OCI-M1 (cell line): ENCODE results near the gene MBD4.
A peak's percentile ranks its signal among the peaks of the same experiment; 100 is the strongest.
"Not testable (repeated sequence)": the region's sequence is repeated elsewhere in the genome, so short reads cannot be mapped to it uniquely, and the experiment has no call there.

ENCODE experiments used
- DNase-seq: peaks from one replicate; lab custom pipeline; 2025; lab: John Stamatoyannopoulos, UW

Gene MBD4

DNA sequence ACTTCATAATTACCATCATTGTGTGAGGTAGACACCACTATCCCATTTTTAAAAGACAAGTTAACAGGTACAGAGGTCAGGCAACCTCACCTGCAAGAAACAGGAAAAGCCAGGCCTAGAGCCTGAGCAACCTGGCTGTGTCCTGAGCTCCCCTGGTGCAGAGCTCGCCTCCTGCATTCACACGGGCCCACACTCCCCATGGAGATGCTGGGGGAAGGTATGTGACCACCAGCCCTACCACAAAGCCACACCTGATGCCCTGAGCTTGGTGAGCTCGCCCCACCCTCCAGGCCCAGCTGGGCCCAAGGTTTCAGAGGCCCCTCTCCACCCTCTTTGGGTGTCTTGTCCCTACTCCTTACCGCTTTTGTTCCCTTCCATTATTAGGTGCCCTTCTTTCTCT lies 10.1 kb downstream of the MBD4 start:
- no peak for DNase-seq

DNA sequence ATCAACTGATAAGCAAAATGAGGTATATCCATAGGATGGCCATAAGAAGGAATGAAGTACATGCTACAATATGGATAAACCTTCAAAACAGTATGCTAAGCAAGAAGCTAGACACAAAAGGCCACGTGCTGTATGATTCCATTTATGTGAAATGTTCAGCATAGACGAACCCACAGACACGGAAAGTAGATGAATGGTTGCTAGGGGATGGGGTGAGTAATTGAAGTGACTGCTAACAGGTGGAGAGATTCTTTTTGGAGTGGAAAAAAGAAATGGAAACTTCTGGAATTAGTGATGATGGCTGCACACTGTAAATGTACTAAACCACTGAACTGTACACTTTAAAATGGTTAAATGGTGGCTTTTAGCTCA lies 10.7 kb downstream of the MBD4 start:
- DNase-seq: no peak

DNA sequence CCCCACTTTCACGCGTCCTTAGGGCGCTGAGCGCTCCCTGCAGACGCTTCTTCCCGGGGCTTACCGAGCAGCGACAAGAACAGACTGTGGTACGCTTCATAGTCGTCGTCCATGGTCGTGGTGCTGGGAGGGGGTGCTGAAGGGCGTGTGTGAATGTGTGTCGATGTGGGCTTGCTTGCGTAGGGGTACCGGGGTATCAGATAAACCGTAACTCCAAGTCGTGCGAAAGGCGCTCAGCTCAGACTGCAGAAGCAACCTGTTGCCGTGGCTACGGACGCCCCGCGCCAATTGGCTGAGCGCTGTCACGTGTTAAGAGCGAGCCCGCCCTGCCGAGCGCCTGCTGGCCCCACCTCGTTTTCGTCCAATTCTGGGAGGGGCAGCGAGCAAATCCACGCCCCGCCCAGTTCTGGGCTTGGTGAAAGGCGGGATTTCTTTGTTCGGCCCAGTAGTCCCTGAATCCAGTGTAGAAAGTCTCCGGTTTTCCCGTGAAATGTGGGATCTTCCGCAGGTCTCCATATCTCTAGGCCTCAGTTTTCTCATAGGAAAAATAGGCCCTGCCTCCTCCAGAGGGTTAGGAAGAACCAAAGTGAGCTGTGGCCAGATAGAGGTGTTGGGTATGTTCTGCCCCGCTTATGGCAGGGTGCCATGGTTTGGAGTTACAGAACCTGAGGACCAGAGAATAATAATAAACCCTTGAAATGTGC lies 11.2 kb downstream of the MBD4 start, which contains the start of gene EFCAB12:
EFCAB12 (minus strand) TSS at position 261 of the 704 bp plus-strand sequence; CDS start at position 113, 148 bp downstream.
- DNase-seq: peak; percentile 96

DNA sequence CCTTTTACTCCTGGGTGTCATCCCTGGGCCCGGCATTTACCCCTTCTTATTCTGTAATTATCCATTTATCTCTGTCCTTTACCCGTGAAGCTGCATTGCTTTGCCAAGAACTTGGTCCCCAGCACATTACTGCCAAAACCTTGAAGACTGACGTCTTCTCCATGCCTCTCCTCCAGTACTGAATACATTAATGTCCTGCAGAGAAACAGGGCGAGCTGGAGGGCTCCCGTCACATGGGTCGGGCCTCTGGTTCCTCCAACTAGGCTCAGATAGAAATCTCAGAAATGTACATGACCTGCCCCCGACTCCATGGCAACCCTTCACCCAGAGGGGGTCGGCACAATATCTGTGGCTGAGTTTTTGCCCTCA lies 11.8 kb downstream of the MBD4 start:
- no peak for DNase-seq

DNA sequence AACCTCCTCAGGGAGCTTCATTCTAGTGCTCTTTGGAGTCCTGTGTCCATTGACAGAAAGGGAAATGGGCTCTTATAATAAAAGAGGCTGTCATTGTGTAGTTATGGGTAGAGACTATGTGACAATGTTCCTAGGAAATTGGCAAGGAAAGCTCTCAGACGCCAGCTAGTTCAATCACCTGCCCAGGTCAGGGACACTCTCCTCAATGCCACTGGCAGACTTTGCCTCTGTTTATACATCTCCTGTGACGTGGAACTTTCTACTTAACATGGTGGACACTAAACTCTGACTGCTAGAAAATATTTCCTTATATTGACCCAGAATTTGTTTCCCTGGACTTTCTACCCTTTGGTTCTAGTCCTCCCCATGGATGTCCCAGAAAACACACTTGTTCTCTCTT lies 14.1 kb downstream of the MBD4 start:
- DNase-seq: no peak

DNA sequence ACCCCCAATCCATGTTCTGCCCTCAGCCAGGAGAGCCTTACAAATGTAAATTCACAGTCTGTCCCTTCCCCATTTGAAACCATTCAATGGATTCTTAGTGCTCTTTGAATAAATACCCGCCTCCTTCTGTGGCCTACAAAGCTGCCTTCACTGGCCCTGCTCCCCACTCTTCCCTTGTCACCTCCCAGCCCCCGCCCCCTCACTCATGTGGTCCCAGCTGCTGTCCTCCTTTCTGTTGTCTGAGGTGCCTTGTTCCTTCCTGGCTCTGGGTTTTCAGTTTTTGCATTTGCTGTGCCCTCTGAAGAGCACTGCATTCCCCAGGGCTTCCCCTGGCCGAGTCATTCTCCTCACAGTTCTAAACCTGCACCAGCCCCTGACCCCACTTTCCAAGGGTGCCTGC lies 14.5 kb downstream of the MBD4 start:
- no peak for DNase-seq

DNA sequence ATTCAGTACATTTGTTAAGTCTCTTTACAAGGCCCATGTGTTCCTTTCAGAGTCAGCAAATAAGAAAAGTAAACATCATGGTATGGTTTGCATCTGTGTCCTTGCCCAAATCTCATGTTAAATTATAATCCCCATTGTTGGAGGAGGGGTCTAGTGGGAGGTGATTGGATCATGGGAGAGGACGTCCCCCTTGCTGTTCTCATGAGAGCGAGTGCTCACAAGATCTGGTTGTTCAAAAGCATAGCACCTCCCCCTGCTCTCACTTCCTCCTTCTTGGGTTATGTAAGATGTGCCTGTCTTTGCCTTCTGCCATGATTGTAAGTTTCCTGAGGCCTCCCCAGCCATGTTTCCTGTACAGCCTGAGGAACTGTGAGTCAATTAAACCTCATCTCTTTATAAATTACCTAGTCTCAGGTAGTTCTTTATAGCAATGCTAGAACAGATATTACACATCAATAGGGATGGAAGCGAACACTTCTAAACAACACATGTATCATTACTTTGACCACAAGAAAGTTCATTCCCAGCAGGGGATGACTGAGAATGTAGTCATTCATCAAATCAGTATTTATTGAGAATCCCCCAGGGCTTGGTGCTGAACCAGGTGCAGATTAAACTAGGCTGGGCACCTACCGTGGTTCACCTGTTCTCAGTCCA lies 15.4 kb downstream of the MBD4 start:
- DNase-seq: peak; percentile 94

DNA sequence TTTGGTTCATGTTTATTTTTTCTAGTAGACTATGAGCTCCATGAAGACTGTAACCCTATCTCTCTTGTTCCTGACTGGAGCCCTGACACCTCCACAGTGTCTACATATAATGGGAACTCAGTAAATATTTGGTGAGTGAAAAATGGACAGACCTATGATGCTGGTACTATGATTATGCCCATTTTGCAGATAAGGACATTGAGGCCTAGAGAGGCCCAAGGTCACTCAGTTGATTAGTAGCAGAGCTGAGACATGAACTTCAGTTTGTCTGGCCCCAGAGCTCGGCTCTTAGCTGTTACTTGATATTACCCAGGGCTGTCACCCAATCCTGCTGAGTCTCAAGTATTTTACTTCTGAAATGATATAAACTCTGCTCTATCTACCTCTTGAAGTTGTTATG lies 16.9 kb downstream of the MBD4 start:
- no peak for DNase-seq

DNA sequence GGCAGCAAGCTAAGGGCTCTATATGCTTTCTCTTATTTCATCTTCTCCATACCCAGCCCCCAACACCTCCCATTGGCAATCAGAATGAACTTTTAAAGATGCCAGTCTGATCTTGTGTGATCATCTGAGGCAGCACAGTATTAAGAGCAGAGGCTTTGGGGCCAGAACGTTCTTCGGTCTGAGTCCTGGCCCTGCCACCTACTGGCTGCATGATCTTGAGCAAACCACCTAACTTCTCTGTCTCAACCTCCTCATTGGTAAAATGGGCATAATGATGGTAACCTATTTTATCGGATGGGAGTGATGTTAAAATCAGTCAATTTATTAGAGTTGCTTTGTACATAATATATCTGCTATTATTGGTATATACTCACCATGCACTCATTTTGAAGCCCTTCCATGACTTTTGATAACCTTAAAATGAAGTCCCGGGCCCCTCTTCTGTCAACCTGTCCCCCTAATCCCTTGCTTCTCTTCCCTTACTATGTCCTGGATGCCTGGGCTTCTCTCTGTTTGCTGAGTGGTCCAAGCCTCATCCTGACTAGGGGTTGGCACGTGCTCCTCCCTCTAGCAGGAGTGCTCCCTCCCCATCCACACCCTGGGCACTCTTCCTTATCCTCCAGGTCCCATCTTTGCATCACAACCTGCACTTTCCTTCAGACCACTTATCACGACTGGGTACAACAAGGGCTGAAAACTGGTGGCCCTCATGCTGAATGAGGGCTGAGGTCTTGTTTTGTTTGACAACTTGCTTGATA lies 17.6 kb downstream of the MBD4 start:
- no peak for DNase-seq

DNA sequence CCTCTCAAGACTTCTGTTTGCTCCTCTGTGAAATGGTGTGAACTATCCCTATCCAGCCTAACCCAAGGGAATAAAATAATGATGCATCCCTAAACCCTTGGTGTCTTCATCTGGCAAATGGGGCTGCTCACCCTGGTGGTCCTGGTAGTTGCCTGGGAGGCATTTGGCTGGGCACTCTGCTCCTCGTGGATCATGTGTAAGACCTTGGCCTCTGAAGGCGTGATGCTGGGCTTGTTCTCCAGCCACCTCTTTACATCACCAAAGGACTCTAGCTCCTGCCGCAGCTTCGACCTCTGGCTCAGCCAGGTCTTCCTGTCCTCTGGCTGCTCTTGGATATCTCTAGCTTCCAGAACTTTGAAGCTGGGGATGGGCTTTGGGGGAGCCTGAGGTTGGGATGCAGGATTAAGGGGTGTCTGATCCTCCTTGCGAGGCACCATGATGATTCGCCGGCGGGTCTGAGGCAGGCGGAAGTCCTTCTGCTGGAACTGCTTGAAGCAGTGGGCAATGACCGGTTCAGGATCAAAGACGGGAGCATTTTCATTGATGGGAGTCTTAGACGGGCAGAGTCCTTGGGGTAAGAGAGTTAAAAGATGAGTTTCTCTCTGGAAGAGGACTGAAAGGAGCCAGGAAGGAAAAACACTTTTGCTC lies 18.4 kb downstream of the MBD4 start:
- no peak for DNase-seq

DNA sequence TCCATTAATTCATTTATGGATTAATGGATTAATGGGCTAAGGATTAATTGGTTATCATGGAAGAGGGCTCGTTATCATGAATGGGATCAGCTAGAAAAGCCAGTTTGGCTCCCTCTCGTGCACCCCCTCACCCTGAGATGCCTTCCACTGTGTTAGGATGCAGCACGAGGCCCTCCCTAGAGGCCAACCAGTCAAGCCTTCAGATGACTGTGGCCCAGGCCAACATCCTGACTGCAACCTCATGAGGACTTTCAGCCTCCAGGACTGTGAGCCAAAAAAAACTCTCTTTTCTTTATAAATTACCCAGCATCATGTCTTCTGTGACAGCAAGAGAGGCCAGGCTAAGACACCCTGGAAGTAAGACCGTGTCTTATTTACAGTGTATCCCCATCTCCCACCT lies 20.3 kb downstream of the MBD4 start:
- no peak for DNase-seq

DNA sequence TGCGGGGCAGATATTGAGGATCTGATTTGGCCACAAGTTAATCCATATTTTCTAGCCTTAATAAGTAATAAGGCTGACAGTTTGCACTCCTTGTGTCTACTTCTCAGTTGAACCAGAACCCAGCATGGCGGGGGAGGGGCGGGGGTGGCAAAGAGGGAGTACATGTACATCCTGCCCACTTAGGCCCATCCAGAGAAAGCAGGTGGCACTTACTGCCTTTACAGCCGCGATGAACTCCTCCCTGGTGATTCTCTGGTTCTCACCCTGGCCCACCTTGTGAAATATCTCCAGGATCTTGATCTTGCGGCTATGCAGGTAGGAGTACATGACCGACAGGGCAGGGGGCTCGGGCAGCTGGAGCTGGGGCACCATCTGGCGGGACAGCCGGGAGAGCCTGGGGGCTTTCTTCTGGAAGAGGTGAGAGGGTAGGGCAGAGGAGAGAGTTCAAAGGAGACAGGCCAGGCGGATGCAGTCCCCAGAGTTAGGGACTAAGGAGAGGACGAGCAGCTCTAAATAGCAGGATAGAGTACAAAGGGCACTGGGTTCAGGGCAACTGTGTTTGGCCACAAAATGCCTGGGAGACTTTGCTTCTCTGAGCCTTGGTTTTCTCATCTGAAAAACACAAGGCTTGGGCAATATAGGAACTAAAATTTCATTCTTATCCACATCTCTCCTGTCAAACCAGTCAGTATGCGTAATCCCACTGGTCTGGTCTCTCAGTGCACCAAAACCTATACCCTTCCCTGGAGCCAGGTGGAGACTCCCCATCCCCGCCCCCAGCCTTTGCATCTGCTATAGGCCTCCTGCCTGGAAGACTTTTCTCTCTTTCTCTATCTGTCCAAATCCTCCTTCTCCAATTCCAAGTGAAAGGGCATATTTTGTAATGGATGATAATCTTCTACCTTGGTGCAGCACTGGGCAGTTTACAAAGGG lies 21.4 kb downstream of the MBD4 start:
- DNase-seq: no peak

DNA sequence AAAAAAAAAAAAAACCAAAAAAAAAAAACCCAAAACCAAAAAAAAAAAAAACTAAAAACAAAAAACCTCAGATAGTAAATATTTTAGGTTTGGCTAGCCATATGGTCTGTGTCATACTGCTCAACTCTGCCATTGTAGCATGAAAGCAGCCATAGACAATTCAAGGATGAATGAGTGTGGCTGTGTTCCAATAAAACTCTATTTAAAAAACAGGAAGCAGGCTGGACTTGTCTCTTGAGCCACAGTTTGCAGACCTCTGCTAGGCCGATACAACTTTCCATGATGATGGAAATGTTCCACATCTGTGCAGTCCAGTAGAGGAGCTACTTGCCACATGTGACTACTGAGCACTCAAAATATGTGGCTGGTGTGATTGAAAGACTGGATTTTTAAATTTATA lies 22.4 kb downstream of the MBD4 start:
- peak; percentile 67 for DNase-seq

DNA sequence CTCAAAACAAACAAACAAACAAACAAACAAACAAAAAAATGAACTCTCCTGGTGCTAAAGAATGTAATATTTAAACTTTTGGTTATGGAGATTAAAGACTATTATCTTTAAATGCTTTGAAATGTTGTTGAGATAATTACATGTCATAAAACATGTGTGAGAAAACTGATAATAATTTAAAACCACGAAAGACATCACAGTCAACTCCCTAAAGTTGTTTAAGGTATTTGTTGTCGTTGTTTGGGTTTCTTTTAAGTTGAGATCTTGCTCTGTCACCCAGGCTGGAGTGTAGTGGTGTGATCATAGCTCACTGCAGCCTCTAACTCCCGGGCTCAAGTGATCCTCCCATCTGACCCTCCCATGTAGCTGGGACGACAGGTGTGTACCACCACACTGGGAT lies 23.3 kb downstream of the MBD4 start:
- DNase-seq: peak; percentile 71

DNA sequence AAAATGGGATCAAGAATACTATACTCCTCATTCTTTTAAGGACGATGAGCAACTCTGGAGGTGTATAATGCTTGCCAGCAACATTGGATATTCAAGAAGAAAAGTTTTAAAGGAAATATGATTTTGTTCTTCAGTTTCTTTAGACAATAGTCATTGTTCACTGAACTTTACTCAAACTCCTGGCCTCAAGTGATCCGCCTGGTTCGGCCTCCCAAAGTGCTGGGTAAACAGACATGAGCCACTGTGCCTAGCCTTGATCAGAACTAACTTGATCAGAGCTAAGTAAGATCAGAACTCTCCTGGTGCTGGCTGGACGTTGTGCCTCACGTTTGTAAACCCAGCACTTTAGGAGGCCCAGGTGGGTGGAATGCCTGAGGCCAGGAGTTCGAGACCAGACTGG lies 23.9 kb downstream of the MBD4 start:
- DNase-seq: no peak

DNA sequence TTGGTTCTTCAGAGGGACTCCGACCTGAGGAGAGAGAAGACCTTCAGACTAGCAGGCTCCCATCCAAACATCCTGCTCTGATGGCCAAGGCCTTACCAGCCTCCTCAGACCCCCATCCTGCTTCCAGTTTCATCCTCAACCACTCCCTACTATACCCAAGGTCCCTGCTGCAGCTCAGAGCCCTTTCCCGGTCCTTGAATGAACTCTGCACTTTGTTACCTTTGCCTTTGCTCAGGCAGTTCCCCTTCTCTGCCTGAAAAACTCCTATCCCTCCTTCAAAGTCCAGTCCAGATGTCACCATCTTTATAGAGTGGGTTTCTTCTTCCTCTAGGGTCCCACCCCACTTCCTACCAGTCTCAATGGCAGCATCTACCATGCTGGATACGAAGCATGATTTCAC lies 24.4 kb downstream of the MBD4 start:
- no peak for DNase-seq

DNA sequence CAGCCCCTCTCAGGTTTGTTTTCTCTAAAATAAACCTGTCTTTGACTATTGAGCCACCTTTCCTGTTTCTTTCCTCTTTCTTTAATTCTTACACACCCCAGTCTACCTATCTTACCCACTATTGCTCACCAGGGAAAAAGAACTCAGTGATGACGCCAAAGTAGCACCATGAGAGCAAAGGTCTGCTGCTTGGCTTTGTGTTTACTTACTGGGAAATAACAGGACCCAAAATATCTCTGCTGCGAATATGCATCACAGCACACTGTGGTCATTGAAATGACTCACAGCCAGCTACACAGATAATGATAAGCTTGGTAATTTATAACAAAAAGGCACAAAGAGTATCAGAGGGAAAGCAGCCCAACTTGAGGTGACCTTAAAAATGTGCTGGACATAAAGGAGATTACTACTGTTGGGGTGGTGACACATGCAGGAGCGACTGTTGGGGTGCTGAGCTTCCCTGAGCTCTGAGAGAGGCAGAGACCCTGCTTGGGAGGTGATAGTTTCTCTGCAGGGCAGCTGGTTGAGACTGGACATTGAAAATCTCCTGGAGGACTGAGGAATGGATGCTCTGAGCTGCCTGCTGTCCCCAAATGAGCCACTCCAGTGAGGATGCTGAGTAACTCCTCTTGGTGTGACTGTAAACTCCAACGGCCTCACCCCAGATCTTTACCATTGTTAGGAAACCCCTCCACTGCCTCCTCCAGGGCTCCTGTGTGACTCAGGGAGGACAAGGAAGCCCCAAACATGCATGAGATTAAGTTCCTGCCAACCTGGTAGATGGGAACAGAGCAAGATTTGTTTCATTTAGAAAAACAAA lies 25.9 kb downstream of the MBD4 start:
- peak; percentile 79 for DNase-seq

DNA sequence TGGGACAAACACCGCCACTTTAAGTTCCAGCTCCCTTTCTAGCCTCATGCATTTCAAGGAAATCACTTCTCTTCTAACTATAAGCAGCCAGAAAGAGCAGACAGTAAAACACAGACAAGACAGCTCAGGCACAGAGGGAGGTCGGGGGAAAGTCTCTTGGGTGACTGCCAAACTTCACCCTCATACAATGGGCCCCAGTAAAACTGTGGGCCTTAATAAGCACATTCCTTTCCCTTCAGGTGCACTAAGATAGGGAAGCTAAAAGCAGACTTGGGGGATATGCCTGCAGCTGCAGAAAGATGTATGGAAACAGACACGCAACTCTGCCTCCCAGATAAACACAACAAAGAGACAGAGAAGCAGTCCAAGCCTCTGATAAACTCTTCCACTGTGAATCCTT lies 26.5 kb downstream of the MBD4 start:
- DNase-seq: not testable (repeated sequence)

DNA sequence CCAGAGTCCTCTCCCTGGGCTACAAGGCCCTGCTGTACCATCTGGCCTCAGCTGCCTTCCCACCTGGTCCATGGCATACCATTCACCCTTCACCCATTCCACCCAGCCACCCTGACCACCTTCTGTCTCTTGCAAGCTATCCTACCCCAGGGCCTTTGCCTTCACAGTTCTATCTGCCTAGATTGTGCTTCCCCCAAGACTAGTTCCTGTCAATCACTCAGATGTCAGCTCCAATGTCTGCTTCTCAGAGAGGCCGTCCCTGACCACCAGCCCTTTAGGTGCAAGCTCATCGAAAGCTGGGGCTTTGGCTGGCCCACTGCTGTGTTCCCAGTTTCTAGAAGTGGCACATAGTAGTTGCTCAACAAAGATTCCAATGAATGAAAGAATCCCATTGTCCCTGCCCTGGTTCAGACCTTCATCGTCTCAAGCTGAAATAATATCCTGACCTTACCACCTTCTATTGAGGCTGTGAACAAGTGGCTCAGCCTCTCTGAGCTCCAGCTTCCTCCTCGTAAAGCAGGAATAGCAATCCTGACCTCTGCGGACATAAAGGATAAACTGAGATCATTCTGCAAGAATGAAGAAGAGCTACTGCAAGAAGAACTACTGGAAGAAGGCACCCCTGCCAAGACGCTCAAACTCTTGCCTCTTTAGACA lies 27.1 kb downstream of the MBD4 start:
- no peak for DNase-seq

DNA sequence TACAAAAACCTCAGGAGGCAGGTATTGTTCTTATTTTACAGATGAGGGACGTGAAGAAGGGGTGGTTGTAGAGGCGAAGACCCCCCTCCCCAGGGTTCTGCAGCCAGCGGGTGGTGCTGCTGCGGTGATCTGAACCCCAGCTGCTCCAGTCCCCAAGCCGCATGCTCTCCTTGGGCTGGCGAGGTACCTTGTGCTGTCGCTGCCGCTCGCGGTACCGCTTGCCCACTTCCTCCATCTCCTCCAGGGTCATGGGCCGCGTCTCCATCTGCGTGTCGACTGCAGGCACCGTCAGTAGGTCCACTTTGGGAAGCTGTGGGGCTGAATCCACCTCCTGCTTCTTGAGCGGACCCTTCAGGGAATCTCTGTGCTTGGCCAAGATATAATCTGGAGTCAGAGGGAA lies 28.8 kb downstream of the MBD4 start:
- DNase-seq: no peak
